ENCODE data around the gene LRP2. TPM values are rescaled to one million over a fixed set of nuclear protein-coding genes. Genes with fewer than 3 reads are reported as not detected.

LRP2 gene
- total RNA-seq, 3 donors from 2014 or later (not counting 1 experiment from before 2014, with no cell fraction given) = not detected

DNA sequence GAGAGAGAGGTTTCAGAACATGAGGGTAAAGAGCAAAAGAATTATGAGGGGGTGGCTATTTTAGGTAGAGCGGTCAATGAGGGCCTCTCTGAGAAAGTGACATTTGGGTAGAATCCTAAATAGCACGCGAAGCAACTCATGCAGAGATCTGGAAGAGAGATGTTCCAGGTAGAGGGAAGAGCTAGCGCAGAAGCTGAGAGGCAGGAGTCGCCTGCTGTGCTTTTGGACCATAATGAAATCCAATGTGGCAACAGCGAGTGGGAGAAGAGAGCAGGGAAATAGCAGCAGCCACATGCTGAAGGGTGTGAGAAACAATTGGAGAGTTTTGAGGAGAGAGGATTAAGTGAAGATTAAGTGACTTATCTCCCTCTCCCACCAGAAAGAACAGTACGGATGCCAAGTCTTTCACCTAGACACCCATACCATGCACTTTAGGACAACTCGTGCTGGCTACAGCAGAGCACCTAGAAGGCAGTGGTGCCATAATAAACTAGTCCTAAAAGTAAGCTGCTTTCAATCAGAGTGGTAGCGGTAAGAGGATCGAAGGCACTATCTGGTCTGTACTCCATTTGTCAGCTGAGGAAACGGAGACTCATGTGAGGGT lies 129.7 kb downstream of the LRP2 start:
- no peaks in the 10 kb centered on the region for H3K9me3 ChIP-seq (ENCODE audit: control insufficient read depth, insufficient read depth, low read length)
- DNase-seq (no peak), ATAC-seq (no peak)
- H3K36me3 ChIP-seq (ENCODE audit: control insufficient read depth, insufficient read depth, low read length) = no peaks in the 10 kb centered on the region
- peaks cover 0 to 13% of the 10 kb centered on the region in 2 donors for H3K27me3 Mint-ChIP-seq (ENCODE audit: low read depth in 2 of 2)
- H3K4me3 Mint-ChIP-seq = no peak overlapping the region
- no peaks in the 10 kb centered on the region for H3K36me3 Mint-ChIP-seq
- no peaks in the 10 kb centered on the region for H3K4me1 Mint-ChIP-seq
- intact Hi-C loops (cut with micrococcal nuclease) = no loop called here
- no peak overlapping the region for H3K27ac Mint-ChIP-seq
- no peaks in the 10 kb centered on the region for H3K27me3 ChIP-seq (ENCODE audit: control insufficient read depth, insufficient read depth, low read length)
- H3K9me3 Mint-ChIP-seq = no peaks in the 10 kb centered on the region
- TF ChIP-seq, protein P1, sequence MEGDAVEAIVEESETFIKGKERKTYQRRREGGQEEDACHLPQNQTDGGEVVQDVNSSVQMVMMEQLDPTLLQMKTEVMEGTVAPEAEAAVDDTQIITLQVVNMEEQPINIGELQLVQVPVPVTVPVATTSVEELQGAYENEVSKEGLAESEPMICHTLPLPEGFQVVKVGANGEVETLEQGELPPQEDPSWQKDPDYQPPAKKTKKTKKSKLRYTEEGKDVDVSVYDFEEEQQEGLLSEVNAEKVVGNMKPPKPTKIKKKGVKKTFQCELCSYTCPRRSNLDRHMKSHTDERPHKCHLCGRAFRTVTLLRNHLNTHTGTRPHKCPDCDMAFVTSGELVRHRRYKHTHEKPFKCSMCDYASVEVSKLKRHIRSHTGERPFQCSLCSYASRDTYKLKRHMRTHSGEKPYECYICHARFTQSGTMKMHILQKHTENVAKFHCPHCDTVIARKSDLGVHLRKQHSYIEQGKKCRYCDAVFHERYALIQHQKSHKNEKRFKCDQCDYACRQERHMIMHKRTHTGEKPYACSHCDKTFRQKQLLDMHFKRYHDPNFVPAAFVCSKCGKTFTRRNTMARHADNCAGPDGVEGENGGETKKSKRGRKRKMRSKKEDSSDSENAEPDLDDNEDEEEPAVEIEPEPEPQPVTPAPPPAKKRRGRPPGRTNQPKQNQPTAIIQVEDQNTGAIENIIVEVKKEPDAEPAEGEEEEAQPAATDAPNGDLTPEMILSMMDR (IDR thresholded peaks at IDR 0.05) = no peak
- no peaks in the 10 kb centered on the region for H3K4me1 ChIP-seq (ENCODE audit: control insufficient read depth, insufficient read depth, low read length)
- 90% methylated on average over 11 of the region's 11 CpGs for WGBS (ENCODE audit: insufficient coverage)
- no peak overlapping the region for H3K27ac ChIP-seq (ENCODE audit: low read length)
- H3K4me3 ChIP-seq (ENCODE audit: low read length) = no peak overlapping the region

DNA sequence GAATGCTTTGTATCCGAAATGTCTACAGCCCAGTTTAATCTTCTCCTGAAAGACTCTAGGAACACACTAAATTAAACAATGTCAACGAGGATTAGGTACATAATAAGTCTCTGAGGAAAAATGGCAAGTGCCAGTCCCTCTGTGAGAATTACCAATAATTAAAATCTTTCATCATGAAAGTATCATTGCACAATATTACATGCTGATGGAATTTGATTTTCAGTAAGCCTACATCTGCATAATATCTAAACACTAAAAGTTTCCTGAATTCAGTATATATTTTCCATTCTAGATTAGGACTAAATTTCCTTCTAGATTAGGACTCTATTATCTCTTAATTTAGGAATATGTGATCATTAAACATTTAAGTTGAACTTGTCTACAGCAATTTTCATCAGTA lies 132.1 kb downstream of the LRP2 start:
- DNase-seq = no peak
- Mint-ChIP-seq H3K27ac (no peak overlapping the region), H3K4me1 (no peaks in the 10 kb centered on the region), H3K4me3 (no peak overlapping the region), H3K36me3 (no peaks in the 10 kb centered on the region), H3K27me3 (ENCODE audit: low read depth in 2 of 2) (peaks cover 0 to 13% of the 10 kb centered on the region in 2 donors), H3K9me3 (no peaks in the 10 kb centered on the region)
- WGBS (ENCODE audit: insufficient coverage) = 76% methylated on average over 2 of the region's 2 CpGs
- Histone ChIP-seq H3K9me3 (ENCODE audit: control insufficient read depth, insufficient read depth, low read length) (no peaks in the 10 kb centered on the region), H3K27ac (ENCODE audit: low read length) (no peak overlapping the region), H3K4me3 (ENCODE audit: low read length) (no peak overlapping the region), H3K27me3 (ENCODE audit: control insufficient read depth, insufficient read depth, low read length) (no peaks in the 10 kb centered on the region), H3K36me3 (ENCODE audit: control insufficient read depth, insufficient read depth, low read length) (no peaks in the 10 kb centered on the region), H3K4me1 (ENCODE audit: control insufficient read depth, insufficient read depth, low read length) (no peaks in the 10 kb centered on the region)
- ATAC-seq = no peak
- TF ChIP-seq, protein P1 (IDR thresholded peaks at IDR 0.05) = no peak
- intact Hi-C loops (cut with micrococcal nuclease) = no loop called here

DNA sequence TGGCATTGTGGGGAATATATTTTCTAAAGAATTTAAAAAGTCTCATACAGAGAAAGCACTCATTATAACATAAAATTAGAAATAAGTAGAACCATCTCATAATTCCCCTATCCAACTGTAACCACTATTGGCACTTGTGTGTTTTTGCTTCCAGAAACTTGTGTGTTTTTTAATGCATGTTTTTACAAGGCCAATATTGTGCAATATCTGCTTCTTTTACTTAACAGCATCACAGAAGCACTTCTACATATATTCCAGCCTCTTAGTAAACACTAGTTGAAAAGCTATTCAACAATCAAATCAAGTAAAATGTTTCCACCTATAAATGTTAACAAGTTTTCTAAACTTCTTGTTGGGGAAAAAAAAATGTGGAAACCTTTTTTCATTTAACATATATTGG lies 132.7 kb downstream of the LRP2 start:
- no peaks in the 10 kb centered on the region for H3K27me3 ChIP-seq (ENCODE audit: control insufficient read depth, insufficient read depth, low read length)
- no peaks in the 10 kb centered on the region for H3K4me1 ChIP-seq (ENCODE audit: control insufficient read depth, insufficient read depth, low read length)
- no peak overlapping the region for H3K27ac ChIP-seq (ENCODE audit: low read length)
- DNase-seq = no peak
- TF ChIP-seq, protein P1 (IDR thresholded peaks at IDR 0.05) = no peak
- Mint-ChIP-seq H3K9me3 (no peaks in the 10 kb centered on the region), H3K27me3 (ENCODE audit: low read depth in 2 of 2) (peaks cover 0 to 13% of the 10 kb centered on the region in 2 donors), H3K4me3 (no peak overlapping the region), H3K4me1 (no peaks in the 10 kb centered on the region), H3K36me3 (no peaks in the 10 kb centered on the region), H3K27ac (no peak overlapping the region)
- ATAC-seq = no peak
- no peaks in the 10 kb centered on the region for H3K9me3 ChIP-seq (ENCODE audit: control insufficient read depth, insufficient read depth, low read length)
- intact Hi-C loops (cut with micrococcal nuclease) = no loop called here
- no peak overlapping the region for H3K4me3 ChIP-seq (ENCODE audit: low read length)
- H3K36me3 ChIP-seq (ENCODE audit: control insufficient read depth, insufficient read depth, low read length) = no peaks in the 10 kb centered on the region

DNA sequence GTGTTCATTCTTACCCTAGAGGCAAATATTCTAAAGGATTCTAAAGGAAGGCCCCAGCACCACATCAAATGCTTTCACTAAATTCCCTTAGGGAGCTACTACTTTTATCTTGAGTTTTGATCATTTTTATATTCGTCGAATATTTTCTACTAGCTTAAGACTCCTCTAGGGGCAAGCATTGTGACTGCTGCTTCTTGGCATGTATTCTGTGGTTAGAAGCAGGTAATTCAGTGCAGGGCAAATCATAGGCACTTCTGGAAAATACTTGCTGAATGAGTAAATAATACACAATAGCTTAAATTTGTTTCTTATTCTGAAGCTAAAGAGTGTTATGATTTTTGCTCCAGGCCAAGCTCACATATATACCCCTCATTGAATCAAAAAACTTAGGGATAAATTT lies 136.4 kb downstream of the LRP2 start:
- ATAC-seq = no peak
- H3K27me3 ChIP-seq (ENCODE audit: control insufficient read depth, insufficient read depth, low read length) = no peaks in the 10 kb centered on the region
- no peak overlapping the region for H3K27ac ChIP-seq (ENCODE audit: low read length)
- Mint-ChIP-seq H3K4me1 (no peaks in the 10 kb centered on the region), H3K9me3 (no peaks in the 10 kb centered on the region), H3K27ac (no peak overlapping the region), H3K36me3 (no peaks in the 10 kb centered on the region), H3K27me3 (ENCODE audit: low read depth in 2 of 2) (peaks cover 0 to 10% of the 10 kb centered on the region in 2 donors), H3K4me3 (no peak overlapping the region)
- no CpG with 5 or more reads among the region's 2 CpGs for WGBS (ENCODE audit: insufficient coverage)
- no peaks in the 10 kb centered on the region for H3K9me3 ChIP-seq (ENCODE audit: control insufficient read depth, insufficient read depth, low read length)
- H3K4me1 ChIP-seq (ENCODE audit: control insufficient read depth, insufficient read depth, low read length) = no peaks in the 10 kb centered on the region
- DNase-seq = no peak
- intact Hi-C loops (cut with micrococcal nuclease) = no loop called here
- TF ChIP-seq, protein P1 (IDR thresholded peaks at IDR 0.05) = no peak
- no peak overlapping the region for H3K4me3 ChIP-seq (ENCODE audit: low read length)
- no peaks in the 10 kb centered on the region for H3K36me3 ChIP-seq (ENCODE audit: control insufficient read depth, insufficient read depth, low read length)

Data from natural killer cell (primary cell).